HG02763 (cell line): ENCODE measurements around the gene FAM20A.

ENCODE experiments used
- ATAC-seq: cut with Tn5 transposase; IDR thresholded peaks from one replicate; pipeline ENCODE4 v1.9.1; 2021; ENCODE audit warnings: mild to moderate bottlenecking, moderate library complexity; ENCODE audit not compliant: unreplicated experiment

Gene FAM20A

DNA sequence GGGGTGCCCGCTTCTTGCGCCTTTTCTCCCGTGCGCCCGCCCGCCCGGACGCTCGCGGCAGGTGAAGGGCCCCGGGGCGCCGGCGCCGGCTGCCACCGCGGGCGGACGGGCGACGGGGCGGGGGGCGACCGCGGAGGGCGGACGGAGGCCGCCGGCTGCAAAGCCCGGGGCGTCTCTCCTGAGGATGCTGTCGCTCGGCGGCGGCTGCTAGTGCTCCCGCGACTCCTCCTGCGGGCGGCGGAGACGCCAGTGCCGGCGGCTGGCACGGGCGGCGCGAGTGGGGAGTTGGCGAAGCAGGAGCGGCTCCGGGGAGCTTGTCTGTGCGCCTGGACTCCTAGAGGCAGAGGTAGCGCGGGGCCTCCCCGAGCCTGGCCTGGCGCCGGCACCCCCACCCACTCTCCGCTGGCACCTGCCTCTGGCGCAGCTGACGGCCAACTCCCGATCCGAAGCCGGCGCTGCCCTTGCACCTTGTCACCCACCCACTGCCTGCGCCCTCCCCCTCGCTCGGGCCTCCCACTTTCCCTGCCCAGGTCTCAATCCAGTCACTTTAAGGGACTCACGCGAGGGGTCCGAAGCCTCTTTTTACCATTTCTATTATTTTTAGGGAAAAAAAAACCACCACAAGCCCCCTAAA lies at the start of gene FAM20A:
TSS of gene FAM20A (minus strand) at position 437 of the 634 bp plus-strand sequence. CDS start 701 bp downstream, outside the sequence.
- ATAC-seq, result no peak

GRCh38 chr17:68649324-68649723 lies 48.2 kb upstream of the FAM20A start:
- no peak for ATAC-seq

DNA sequence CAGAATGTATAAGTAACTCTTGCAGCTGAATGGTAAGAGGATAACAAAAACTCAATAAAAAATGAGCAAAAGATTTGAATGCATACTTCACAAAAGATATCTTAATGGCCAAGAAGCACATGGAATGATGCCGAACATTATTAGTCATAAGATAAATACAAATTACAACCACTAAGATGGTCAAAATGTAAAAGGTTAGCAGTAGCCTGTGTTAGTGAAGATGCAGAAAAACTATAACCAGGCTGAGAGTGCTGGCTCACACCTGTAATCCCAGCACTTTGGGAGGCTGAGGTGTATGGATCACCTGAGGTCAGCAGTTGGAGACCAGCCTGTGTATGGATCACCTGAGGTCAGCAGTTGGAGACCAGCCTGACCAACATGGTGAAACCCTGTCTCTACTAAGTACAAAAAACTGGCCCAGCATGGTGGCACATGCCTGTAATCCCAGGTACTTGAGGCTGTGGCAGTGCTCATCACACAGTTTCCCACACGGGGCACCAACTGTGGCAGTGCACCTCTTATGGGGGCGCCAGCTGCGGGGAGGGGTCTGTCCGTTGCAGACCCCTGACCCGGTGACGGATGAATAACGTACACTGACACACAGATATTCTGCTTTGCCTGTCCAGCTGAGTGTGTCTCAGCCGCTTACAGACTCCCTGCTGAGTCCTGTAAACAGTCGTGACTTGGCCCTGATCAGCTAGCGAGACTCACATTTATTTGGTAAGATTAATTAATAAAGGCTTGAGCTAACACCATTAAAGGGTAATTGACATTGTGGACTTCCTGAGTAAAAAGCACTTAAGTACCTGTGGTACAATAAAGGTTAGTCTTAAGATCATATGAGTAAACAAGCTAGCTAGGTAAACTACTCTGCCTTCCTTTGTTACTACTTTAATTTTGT lies 45.7 kb upstream of the FAM20A start:
- ATAC-seq, result no peak

GRCh38 chr17:68642118-68642412 lies 40.9 kb upstream of the FAM20A start:
- ATAC-seq, result no peak

DNA sequence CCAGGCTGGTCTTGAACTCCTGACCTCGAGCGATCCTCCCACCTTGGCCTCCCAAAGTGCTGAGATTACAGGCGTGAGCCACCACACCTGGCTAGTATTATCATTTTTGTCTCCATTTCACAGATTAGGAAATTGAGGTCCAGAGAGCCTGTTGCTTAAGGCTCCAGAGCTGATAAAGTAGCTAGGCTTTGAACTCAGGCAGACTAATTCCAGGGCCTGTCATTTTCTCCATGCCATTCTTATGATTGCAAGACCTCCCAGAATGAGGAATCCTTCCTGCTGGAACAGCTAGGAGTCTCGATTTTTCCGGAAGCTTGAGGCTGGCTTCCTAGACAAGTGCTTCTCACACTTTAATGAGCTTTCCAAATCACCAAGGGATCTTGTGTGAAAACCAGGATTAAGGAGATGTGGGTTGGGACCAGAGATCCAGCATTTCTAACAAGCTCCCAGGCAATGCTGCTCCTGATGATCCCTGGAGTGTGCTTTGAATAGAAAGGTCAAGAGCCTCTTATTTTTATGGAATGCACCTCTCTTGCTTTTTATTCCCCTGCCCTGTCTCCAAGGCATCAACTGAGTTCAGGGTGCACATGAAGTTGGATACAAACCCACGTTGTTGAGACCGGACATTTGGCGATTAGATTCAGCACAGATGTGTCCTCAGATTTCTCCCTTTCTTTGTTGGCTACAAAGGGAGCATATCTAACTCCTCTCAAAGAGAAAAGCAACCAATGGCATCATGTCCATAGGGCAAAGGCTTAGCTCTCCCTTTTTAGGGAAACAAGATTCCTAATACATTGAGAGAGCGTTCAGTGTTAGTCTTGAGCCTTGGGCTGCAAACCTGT lies 40.3 kb upstream of the FAM20A start:
- ATAC-seq, result no peak

GRCh38 chr17:68640242-68640989 lies 39.2 kb upstream of the FAM20A start:
- no peak for ATAC-seq

- no peak for ATAC-seq
These were observed 33.2 kb upstream of the FAM20A start for GRCh38 chr17:68634345-68634876.

GRCh38 chr17:68628576-68628957 lies 27.4 kb upstream of the FAM20A start:
- no peak for ATAC-seq

GRCh38 chr17:68627956-68628575 lies 26.9 kb upstream of the FAM20A start:
- no peak for ATAC-seq

- no peak for ATAC-seq
These were observed 23.2 kb upstream of the FAM20A start for GRCh38 chr17:68624381-68624780.

DNA sequence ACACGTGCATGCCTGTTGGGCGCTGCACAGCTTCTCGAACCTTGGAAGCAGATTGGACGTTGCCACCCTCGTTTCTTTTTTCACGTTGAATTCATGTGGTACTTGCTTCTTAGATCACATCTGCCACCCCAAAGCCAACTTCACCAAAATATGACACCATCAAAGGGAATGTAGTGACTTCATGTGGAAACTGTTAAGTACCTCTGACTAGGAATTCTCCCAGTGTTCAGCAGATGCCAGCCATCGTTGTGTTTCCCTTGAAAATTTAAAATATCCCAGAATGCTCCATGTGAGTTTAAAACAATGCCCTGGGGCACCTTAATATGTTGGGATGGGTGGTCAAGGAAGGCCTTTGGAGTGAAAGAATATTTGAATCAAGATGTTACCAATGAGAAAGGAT lies 22.6 kb upstream of the FAM20A start:
- ATAC-seq, result no peak

GRCh38 chr17:68622423-68622822 lies 21.3 kb upstream of the FAM20A start:
- ATAC-seq, result no peak

- ATAC-seq, result no peak
These were observed 19.9 kb upstream of the FAM20A start for GRCh38 chr17:68621065-68621464.

DNA sequence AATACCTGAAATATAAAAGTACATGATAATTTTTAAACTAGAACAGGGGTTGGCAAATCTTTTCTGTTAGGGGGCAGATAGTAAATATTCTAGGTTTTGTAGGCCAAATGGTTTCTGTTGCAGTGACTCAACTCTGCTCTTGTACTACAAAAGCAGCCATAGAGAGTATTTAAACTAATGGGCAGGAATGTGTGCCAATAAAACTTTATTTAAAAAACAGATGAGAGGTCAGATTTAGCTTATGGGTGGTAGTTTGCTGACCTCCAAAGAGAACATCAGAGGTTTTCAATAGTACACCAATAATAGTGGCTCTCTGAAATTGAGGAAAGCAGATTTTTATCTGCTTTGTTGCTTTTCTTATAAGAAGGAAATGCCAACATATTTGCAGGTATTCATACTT lies 15.2 kb upstream of the FAM20A start:
- ATAC-seq, result no peak

GRCh38 chr17:68614718-68615117 lies 13.6 kb upstream of the FAM20A start:
- ATAC-seq, result no peak

DNA sequence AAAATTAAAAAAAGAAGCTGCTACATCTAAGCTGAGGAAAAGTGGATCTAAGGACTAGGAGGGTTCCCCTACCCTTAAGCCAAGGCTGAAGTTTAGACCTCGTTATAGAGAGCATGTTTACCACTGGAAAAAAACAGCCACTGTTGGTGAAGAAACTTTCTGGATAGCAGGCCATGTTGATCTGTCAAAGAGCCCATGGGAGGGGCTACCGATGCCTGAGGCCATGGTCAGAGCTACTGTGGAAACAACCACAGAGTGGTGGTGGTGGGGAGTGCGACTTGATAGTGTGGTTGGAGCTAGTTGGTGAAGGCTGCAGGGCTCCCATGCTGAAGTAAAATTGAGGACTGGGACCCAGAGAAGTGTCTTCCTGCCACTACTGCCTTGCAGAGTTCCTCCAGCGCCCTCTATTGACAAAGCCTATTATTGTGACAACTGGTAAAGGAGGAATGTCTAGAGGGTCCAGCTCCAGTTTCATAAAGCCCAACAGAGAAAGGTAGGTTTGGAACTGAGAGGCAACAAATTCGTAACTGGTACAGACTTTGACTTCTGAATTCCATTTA lies 12.7 kb upstream of the FAM20A start:
- ATAC-seq, result no peak

- no peak for ATAC-seq
These were observed 11.7 kb upstream of the FAM20A start for GRCh38 chr17:68612923-68613292.

DNA sequence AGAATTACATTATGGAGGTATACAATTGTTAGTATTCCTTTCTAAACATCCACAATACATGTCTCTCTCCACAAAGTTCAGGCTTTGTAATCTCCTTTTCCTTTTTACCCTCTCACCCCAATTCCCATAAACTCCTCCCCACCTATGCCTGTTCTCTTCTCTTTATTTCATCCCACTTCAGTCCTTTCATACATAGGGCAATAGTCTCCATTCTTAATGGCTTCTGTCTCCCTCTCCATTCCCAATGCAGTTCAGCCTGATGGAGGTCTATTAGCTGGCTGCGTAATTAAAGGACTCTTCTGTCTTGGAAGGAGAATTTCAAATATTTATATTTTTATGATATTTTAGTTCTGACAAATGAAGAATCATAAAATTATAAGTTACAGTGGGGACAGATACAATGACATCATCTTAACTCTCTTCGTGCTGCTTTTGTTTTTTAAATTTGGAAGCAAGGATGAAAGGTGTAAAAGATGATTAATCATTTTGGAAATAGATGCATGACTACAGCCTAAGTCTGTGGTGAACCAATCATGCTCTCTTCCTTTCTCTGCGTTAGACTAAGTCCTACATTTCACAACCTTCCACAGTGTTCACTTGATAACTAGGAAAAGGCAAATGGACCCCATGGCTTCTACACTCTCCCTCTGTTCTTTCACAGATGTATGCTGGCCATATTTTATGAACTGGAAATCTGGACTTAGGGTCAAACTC lies 11.2 kb upstream of the FAM20A start:
- no peak for ATAC-seq
